Osteocyte (in vitro differentiated cells): ENCODE results near the gene NOXO1. TPM values are rescaled to one million over a fixed set of nuclear protein-coding genes. Genes with fewer than 3 reads are reported as not detected.
A peak's percentile ranks its signal among the peaks of the same experiment; 100 is the strongest.
"Not testable (repeated sequence)": the region's sequence is repeated elsewhere in the genome, so short reads cannot be mapped to it uniquely, and the experiment has no call there.

ENCODE experiments used
- DNase-seq: peaks from one replicate; pipeline ENCODE4 v3.0.0; 2021; ENCODE audit warnings: mixed read lengths; ENCODE audit not compliant: unreplicated experiment; ENCODE audit errors: extremely low spot score
- H3K27ac Mint-ChIP-seq: one replicate; pipeline ENCODE4 v1.8.0; 2021; ENCODE audit warnings: mild to moderate bottlenecking, mixed read lengths; ENCODE audit not compliant: unreplicated experiment
- H3K27me3 Mint-ChIP-seq: one replicate; pipeline ENCODE4 v1.8.0; 2021; ENCODE audit warnings: mixed read lengths; ENCODE audit not compliant: unreplicated experiment
- H3K36me3 Mint-ChIP-seq: one replicate; pipeline ENCODE4 v1.8.0; 2021; ENCODE audit warnings: mixed read lengths; ENCODE audit not compliant: unreplicated experiment
- H3K4me1 Mint-ChIP-seq: one replicate; pipeline ENCODE4 v1.8.0; 2021; ENCODE audit warnings: mixed read lengths; ENCODE audit not compliant: unreplicated experiment
- H3K4me3 Mint-ChIP-seq: one replicate; pipeline ENCODE4 v1.8.0; 2021; ENCODE audit warnings: mild to moderate bottlenecking, moderate library complexity, mixed read lengths; ENCODE audit not compliant: unreplicated experiment
- H3K9me3 Mint-ChIP-seq: one replicate; pipeline ENCODE4 v1.8.0; 2021; ENCODE audit warnings: mixed read lengths; ENCODE audit not compliant: unreplicated experiment
- total RNA-seq: library from RNA; stranded (reverse); gene quantifications from 2 replicates; pipeline ENCODE4 v1.2.1, GENCODE V29; 2021
- TF ChIP-seq, protein P1 (sequence below): fragments of 200-600 bp; sonication (generic); IDR thresholded peaks from 2 replicates; pipeline ENCODE4 v1.5.0; 2021; ENCODE audit warnings: antibody characterized with exemption, mild to moderate bottlenecking, moderate library complexity

Gene NOXO1
- total RNA-seq, 1 donor from 2014 or later = 0.54 TPM

GRCh38 chr16:2016407-2016922 lies 35.2 kb upstream of the NOXO1 start:
- DNase-seq = no peak
- no peak overlapping the region for H3K4me3 Mint-ChIP-seq
- no peaks in the 10 kb centered on the region for H3K36me3 Mint-ChIP-seq
- H3K4me1 Mint-ChIP-seq = peaks cover 16% of the 10 kb centered on the region
- TF ChIP-seq, protein P1, sequence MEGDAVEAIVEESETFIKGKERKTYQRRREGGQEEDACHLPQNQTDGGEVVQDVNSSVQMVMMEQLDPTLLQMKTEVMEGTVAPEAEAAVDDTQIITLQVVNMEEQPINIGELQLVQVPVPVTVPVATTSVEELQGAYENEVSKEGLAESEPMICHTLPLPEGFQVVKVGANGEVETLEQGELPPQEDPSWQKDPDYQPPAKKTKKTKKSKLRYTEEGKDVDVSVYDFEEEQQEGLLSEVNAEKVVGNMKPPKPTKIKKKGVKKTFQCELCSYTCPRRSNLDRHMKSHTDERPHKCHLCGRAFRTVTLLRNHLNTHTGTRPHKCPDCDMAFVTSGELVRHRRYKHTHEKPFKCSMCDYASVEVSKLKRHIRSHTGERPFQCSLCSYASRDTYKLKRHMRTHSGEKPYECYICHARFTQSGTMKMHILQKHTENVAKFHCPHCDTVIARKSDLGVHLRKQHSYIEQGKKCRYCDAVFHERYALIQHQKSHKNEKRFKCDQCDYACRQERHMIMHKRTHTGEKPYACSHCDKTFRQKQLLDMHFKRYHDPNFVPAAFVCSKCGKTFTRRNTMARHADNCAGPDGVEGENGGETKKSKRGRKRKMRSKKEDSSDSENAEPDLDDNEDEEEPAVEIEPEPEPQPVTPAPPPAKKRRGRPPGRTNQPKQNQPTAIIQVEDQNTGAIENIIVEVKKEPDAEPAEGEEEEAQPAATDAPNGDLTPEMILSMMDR = peak; percentile 51
- H3K27me3 Mint-ChIP-seq = peaks cover 6% of the 10 kb centered on the region
- no peaks in the 10 kb centered on the region for H3K9me3 Mint-ChIP-seq
- no peak overlapping the region for H3K27ac Mint-ChIP-seq

DNA sequence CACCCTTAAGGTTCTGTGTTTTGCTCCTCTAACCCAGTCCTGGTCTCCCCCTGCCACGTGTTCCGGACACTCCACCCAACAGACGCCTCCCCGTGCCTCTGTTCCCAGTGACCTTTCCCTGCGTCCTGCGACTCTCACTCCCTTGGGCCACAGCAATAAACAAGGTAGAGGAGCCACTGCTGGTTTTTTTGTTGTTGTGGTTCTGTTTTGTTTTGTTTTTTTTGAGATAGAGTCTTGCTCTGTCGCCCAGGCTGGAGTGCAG lies 34.6 kb upstream of the NOXO1 start:
- no peaks in the 10 kb centered on the region for H3K9me3 Mint-ChIP-seq
- TF ChIP-seq, protein P1 = no peak
- peak overlapping the region; percentile 38 for H3K27ac Mint-ChIP-seq
- H3K4me3 Mint-ChIP-seq = no peak overlapping the region
- peaks cover 4% of the 10 kb centered on the region for H3K27me3 Mint-ChIP-seq
- DNase-seq = no peak
- no peaks in the 10 kb centered on the region for H3K36me3 Mint-ChIP-seq
- H3K4me1 Mint-ChIP-seq = peaks cover 15% of the 10 kb centered on the region

DNA sequence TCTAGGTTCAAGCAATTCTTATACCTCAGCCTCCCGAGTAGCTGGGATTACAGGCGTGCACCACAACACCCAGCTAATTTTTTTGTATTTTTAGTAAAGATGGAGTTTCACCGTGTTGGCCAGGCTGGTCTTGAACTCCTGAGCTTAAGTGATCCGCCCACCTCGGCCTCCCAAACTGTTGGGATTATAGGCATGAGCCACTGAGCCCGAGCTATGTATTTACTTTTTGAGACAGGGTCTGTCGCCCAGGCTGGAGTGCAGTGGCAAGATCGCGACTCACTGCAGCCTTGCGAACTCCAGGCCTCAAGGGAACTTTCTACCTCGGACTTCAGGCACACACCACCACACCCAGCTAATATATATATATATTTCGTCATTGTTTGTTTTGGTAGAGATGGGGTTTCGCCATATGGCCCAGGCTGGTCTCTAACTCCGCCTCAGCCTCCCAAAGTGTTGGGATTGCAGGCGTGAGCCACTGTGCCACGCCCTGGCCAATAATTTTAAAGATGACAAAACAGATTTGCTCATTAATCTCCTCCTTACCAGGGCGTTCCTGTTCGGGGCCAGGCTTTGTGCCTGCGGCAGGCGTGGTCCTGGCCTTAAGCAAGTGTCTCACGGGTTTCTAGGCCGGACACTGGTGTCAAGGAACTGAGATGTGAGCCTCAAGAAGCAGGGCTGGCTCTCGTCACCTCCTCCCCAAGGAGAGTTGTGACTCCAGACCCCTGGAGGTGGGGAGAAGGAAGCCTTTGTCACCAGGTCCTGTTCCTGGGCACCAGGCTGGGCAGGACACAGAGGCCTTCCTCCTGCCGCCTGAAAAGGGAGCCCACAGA lies 34.1 kb upstream of the NOXO1 start:
- H3K4me3 Mint-ChIP-seq = no peak overlapping the region
- no peaks in the 10 kb centered on the region for H3K36me3 Mint-ChIP-seq
- no peaks in the 10 kb centered on the region for H3K9me3 Mint-ChIP-seq
- TF ChIP-seq, protein P1 = no peak
- DNase-seq = no peak
- peak overlapping the region; percentile 44 for H3K27ac Mint-ChIP-seq
- peaks cover 11% of the 10 kb centered on the region for H3K4me1 Mint-ChIP-seq
- H3K27me3 Mint-ChIP-seq = no peaks in the 10 kb centered on the region

- H3K36me3 Mint-ChIP-seq = no peaks in the 10 kb centered on the region
- H3K4me3 Mint-ChIP-seq = no peak overlapping the region
- peaks cover 18% of the 10 kb centered on the region for H3K4me1 Mint-ChIP-seq
- H3K27me3 Mint-ChIP-seq = no peaks in the 10 kb centered on the region
- H3K27ac Mint-ChIP-seq = no peak overlapping the region
- DNase-seq = no peak
- TF ChIP-seq, protein P1 = no peak
- no peaks in the 10 kb centered on the region for H3K9me3 Mint-ChIP-seq
These were observed 32.3 kb upstream of the NOXO1 start for GRCh38 chr16:2013527-2013926.

GRCh38 chr16:2011726-2012125 lies 30.5 kb upstream of the NOXO1 start:
- not testable (repeated sequence) for H3K9me3 Mint-ChIP-seq, H3K36me3 Mint-ChIP-seq, DNase-seq, H3K4me3 Mint-ChIP-seq, H3K27me3 Mint-ChIP-seq, H3K27ac Mint-ChIP-seq
- peaks cover 36% of the 10 kb centered on the region for H3K4me1 Mint-ChIP-seq
